Activated gamma-delta T cell treated with Interleukin-2 at 50 U/mL for 16 hours (primary cell): Measurements from ENCODE around the gene TOM1L2.

Experiments used
- DNase-seq: peaks from one replicate; pipeline ENCODE4 v3.0.0-alpha.2; 2020

Gene TOM1L2

GRCh38 chr17:17871913-17872312 lies 100.3 kb downstream of the TOM1L2 start:
- DNase-seq: no peak

- no peak for DNase-seq
Observed at GRCh38 chr17:17870247-17870646, 102.0 kb downstream of the TOM1L2 start.

- no peak for DNase-seq
Observed at GRCh38 chr17:17868641-17869522, 103.3 kb downstream of the TOM1L2 start.

GRCh38 chr17:17866897-17867296 lies 105.3 kb downstream of the TOM1L2 start:
- no peak for DNase-seq

DNA sequence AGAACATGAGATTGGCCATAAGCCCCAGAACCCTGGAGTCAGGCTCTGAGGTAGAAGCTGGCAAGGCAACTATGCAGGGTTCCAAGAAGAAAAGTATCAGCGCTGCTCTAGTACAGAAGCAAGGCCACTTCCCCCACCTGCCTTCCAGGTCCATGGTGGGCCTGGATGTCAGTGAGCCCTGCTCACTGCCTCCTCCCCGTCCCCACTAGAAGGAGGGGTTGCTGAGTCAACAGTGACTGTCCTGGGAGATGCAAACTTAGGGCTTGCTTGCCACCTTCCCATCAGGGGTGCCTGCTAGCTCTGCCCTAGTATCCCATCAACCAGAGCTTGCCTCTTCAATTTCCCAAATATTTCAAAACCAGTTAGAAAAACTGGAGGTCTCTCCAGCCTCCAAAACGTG lies 105.8 kb downstream of the TOM1L2 start:
- DNase-seq: no peak

DNA sequence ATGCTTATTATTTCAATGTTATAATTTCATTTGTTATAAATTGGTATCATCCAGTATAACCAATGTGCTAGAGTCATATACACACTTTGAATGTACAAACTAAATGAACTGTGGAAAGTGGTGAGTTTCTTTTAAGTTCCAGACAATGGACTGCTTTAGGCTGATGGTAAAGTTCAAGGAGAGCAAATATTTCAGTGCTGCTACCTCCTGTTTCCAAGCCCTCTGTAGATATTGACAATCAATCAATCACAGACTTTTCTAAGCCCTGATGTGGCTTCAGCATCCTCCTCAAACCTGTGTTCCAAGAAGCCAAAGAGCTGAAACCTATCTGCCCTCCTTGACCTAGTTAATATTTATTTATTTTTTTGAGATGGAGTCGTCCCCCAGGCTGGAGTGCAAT lies 107.2 kb downstream of the TOM1L2 start:
- no peak for DNase-seq

- no peak for DNase-seq
Observed at GRCh38 chr17:17860766-17861107, 111.5 kb downstream of the TOM1L2 start.

- peak; percentile 66 for DNase-seq
Observed at GRCh38 chr17:17859909-17860765, 112.1 kb downstream of the TOM1L2 start.

DNA sequence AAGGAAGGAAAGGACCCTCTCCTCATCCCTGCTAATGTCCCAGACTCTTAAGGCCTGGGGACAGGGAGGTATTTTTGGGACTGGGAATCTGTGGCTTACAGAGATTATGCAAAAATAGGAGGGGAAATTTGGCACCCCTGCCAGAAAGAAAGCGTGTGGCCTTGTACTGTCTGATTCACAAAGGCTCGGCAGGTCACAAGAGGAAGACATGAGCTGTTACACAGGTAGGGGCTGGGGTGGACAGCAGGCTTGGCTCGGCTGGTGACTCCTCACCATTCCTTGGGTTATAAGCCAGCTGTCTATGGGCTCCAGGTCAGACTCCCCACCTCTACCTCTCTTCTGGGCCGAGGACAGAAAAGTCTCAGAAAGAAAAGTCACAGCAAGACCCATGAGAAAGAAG lies 114.7 kb downstream of the TOM1L2 start:
- DNase-seq: no peak

DNA sequence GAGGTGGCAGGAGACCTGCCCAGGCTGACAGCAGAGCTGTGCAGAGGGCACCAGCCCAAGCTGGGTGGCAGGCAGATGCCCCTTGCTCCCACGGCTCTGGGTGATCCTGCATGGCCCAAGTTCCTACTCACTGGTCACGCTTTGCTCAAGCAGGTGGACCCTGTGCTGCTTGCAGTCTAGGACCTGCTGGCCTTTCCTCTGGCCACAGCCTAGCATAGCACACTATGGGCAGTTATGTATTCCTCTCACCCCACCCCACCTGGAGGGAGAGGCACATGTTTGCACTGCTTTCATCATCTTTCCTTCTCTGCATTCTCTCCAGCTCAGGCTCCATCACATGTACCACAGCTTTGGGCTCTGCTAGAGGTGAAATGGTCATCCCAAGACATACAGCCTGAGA lies 115.8 kb downstream of the TOM1L2 start:
- no peak for DNase-seq

DNA sequence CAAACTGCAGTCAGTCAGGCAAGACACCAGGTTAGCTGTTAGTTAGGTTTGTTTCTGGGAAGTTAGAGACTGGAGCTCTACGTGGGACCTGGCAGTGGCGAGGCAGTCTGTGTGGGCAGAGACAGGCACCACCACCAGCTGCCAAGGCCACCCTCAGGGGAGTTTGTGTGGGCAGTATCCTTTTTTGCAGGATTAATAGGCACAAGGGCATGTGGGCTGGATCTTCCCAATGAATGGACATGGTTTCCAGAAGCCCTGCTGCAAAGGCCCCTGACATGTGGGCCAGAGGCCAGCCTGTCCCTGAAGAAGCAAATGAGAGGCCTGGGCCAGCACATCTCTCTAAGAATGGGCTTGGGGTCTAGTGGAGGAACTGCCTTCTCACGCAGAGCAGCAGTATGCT lies 116.2 kb downstream of the TOM1L2 start:
- DNase-seq: no peak

DNA sequence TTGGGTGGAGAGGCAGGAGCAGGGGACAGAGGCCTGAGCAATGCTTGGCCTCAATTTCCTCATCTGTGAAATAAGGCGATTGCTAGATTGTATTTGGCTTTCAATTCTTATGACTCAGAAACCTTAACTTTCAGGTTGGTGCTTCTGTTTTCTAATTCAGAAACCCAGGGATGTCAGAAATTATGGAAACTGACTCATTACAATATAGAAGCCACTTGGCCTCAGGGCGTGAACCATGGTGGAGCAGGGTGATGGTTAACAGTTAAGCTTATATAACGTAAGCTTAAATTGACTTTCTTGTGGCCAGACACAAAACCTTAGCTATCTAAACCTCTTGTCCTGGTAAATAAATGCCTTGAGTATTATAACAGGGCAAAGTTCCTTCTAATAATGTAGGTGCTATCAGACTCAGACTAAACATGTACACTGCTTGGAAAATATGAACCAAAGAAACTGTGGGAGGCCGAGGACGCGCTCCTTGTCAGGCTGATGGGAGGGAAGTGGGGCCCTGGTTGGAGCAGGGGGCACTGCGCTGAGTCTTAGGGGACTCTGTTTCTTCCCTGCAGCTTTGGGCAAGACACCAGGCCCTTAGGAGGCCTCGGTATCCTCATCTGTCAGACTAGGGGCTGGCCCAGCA lies 118.3 kb downstream of the TOM1L2 start:
- no peak for DNase-seq

- no peak for DNase-seq
Observed at GRCh38 chr17:17852930-17853329, 119.3 kb downstream of the TOM1L2 start.

GRCh38 chr17:17851103-17852002 lies 120.8 kb downstream of the TOM1L2 start:
- DNase-seq: no peak

GRCh38 chr17:17849845-17850373 lies 122.3 kb downstream of the TOM1L2 start:
- peak; percentile 58 for DNase-seq

- DNase-seq: peak; percentile 74
Observed at GRCh38 chr17:17849147-17849820, 122.9 kb downstream of the TOM1L2 start.

- DNase-seq: no peak
Observed at GRCh38 chr17:17848311-17849082, 123.7 kb downstream of the TOM1L2 start.

GRCh38 chr17:17847726-17848125 lies 124.5 kb downstream of the TOM1L2 start:
- DNase-seq: no peak

- no peak for DNase-seq
Observed at GRCh38 chr17:17847118-17847689, 125.0 kb downstream of the TOM1L2 start.

DNA sequence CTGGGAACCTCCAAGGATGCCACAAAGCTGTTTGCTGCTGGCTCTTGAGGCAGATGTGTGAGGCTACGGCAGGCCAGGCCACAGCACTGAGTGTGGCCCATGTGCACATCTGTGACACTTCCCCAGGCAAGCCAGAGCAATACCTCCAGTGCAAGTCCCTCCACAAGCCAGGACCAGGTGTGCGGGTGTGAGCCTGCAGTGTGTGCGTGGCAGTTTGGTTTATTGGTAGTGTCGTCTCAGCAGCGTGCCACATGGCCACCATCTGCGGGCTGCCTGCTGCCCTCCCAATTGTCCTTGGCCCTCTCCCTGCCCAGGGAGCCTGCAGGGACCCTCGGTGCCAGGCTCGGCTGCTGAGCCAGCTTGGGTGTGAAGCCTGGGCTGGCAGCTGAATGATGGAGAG lies 125.6 kb downstream of the TOM1L2 start:
- DNase-seq: no peak
